HCT116 (cell line): ENCODE measurements around the gene DRD4.

Source experiments
- CBX3 ChIP-seq: IDR thresholded peaks from 2 replicates; pipeline ENCODE4 v1.6.1; 2012; ENCODE audit warnings: low read depth
- CEBPB ChIP-seq: IDR thresholded peaks from 2 replicates; pipeline ENCODE4 v1.6.1; 2012; ENCODE audit warnings: low read depth
- ELF1 ChIP-seq: IDR thresholded peaks from 2 replicates; pipeline ENCODE4 v1.6.1; 2012; ENCODE audit warnings: low read depth, borderline replicate concordance
- POLR2A ChIP-seq: IDR thresholded peaks from 2 replicates; pipeline ENCODE4 v1.7.0; 2011; ENCODE audit warnings: borderline replicate concordance; ENCODE audit not compliant: insufficient read depth, insufficient read length; ENCODE audit errors: extremely low read depth
- POLR2AphosphoS5 ChIP-seq: IDR thresholded peaks from 2 replicates; pipeline ENCODE4 v1.6.1; 2011; ENCODE audit warnings: mild to moderate bottlenecking, low read depth, low read length, moderate library complexity
- RAD21 ChIP-seq: IDR thresholded peaks from 2 replicates; pipeline ENCODE4 v1.6.1; 2012; ENCODE audit warnings: low read depth, mild to moderate bottlenecking
- REST ChIP-seq: IDR thresholded peaks from 2 replicates; pipeline ENCODE4 v1.6.1; 2012; ENCODE audit warnings: low read depth
- SIN3A ChIP-seq: IDR thresholded peaks from 2 replicates; pipeline ENCODE4 v1.6.1; 2012; ENCODE audit warnings: low read depth
- SP1 ChIP-seq: IDR thresholded peaks from 2 replicates; pipeline ENCODE4 v1.6.1; 2012; ENCODE audit warnings: low read depth
- TCF7L2 ChIP-seq: IDR thresholded peaks from 2 replicates; pipeline ENCODE4 v1.7.0; 2011; ENCODE audit warnings: borderline replicate concordance, inconsistent platforms; ENCODE audit not compliant: insufficient read depth, insufficient read length; ENCODE audit errors: extremely low read depth
- ZNF274 ChIP-seq: fragments of 200-500 bp; sonication (Bioruptor generic); IDR thresholded peaks from 2 replicates; pipeline ENCODE4 v1.6.1; 2014; ENCODE audit warnings: mild to moderate bottlenecking, low read depth, low read length, inconsistent platforms
- TF ChIP-seq, protein P1 (sequence below), 3 experiments: fragments of 200-600 bp in 1 of 3; sonication (generic) in 1 of 3; IDR thresholded peaks in 2 of 3; conservative IDR thresholded peaks in 1 of 3; 2 replicates each; pipeline ENCODE4 v1.5.1; 2012 to 2017; ENCODE audit warnings: low read depth in 2 of 3, low read length in 2 of 3, antibody characterized with exemption in 1 of 3, borderline replicate concordance in 1 of 3, control low read depth in 1 of 3, mild to moderate bottlenecking in 1 of 3, mixed read lengths in 1 of 3, mixed run types in 1 of 3, moderate library complexity in 1 of 3; ENCODE audit not compliant: insufficient read depth in 1 of 3

DNA sequence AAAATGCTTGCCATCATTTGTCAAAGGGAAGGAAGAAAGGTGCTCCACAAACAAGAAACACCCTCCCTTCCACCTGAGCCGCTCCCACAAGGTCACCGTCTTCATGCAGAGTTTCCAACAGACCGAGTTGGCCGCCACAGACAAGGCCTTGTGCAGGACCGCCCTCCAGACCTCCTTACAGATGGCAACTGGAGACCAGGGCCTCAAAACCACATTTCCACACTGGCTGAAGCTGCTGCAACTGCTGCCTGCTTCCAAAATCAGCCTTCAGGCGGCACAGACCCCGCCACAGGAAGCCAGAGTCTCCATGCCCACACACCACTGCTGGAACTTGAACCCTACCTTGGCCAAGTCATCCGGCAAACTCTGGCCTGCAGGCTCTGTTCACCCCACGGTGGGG is 51.6 kb downstream of the DRD4 start:
- no peak for TF ChIP-seq ELF1
- TF ChIP-seq POLR2A = no peak
- no peak for TF ChIP-seq SP1
- TF ChIP-seq, protein P1, sequence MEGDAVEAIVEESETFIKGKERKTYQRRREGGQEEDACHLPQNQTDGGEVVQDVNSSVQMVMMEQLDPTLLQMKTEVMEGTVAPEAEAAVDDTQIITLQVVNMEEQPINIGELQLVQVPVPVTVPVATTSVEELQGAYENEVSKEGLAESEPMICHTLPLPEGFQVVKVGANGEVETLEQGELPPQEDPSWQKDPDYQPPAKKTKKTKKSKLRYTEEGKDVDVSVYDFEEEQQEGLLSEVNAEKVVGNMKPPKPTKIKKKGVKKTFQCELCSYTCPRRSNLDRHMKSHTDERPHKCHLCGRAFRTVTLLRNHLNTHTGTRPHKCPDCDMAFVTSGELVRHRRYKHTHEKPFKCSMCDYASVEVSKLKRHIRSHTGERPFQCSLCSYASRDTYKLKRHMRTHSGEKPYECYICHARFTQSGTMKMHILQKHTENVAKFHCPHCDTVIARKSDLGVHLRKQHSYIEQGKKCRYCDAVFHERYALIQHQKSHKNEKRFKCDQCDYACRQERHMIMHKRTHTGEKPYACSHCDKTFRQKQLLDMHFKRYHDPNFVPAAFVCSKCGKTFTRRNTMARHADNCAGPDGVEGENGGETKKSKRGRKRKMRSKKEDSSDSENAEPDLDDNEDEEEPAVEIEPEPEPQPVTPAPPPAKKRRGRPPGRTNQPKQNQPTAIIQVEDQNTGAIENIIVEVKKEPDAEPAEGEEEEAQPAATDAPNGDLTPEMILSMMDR (IDR thresholded peaks at IDR 0.05 in 2 of 3, conservative IDR thresholded peaks at IDR 0.05 in 1 of 3; ENCODE audit: borderline replicate concordance in 1 of 3, insufficient read depth in 1 of 3, low read depth in 2 of 3, low read length in 2 of 3) = no peak
- no peak for TF ChIP-seq CBX3
- TF ChIP-seq POLR2AphosphoS5 = no peak
- TF ChIP-seq TCF7L2 = no peak
- no peak for TF ChIP-seq RAD21
- TF ChIP-seq CEBPB = no peak
- TF ChIP-seq ZNF274 = no peak
- TF ChIP-seq REST = no peak
- TF ChIP-seq SIN3A = no peak
